D341Med (cell line): ENCODE results near the gene PLAGL2.
"Not testable (repeated sequence)": the region's sequence is repeated elsewhere in the genome, so short reads cannot be mapped to it uniquely, and the experiment has no call there.

Source experiments
- DNase-seq: peaks from one replicate; pipeline ENCODE4 v3.0.0; 2012; ENCODE audit warnings: low spot score

PLAGL2 gene

DNA sequence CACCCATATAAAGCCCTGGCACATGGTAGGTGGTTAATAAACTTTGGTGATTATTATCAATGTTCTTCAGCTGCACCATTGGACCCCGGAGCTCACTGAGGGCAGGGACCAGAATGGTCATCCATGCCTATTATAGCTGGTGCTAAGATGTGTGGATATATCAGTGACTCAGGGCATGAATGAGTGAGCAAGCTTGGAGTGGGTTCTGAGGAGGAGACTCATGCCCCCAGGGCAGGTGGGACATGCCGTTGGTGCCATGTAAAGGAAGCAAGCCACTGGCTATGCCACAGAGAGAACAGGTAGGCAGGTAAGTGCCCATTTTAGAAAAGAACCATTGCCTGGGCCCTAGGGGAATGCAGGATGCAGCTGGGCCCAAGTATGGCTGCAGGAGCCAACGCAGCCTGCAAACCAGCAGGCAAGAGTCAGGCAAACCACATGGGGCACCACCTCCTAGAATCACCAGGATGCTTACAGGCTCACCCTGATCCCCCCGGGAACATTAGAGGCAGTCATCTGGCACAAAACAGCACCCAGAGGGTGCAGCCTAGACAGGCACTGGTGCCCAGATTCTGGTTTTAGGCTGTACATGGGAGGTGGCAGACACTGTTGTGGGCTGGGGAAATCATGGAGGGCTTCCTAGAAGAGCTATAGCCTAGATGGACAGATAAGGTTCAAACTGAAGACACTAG lies 23.5 kb downstream of the PLAGL2 start:
- no peak for DNase-seq

DNA sequence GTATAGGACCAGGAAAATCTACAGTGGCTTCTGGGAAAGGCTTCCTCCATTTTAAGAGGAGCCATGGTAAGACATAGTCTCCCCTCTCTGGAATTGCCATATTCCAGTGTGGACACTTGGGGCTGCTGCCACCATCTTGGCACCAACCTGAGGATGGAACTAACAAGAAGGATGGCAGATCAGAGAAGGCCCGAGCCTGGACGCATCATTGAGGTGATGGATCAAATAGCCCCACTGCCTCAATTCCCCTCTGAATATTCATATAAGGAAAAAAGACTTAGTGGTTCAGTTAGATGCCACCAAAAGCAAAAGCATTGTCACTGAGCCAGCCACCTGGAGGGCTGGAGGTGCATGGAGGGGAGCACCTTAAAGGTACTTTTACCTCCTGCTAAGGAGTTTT lies 25.9 kb downstream of the PLAGL2 start:
- no peak for DNase-seq

DNA sequence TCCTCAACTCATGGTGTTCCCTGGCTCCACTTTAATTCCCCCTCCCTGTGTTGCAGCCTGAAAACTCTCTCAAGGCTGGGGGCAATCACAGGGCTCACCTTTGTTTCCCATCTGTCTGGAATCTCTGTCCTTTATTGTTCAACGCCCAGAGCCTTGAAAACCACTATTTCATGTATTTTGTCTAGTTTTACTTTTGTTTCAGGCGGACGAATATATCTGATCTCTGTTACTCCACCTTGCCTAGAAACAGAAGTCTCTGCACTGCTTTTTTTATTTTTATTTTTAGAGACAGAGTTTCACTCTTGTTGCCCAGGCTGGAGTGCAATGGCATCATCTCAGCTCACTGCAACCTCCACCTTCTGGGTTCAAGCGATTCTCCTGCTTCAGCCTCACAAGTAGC lies 27.6 kb downstream of the PLAGL2 start:
- DNase-seq = no peak

DNA sequence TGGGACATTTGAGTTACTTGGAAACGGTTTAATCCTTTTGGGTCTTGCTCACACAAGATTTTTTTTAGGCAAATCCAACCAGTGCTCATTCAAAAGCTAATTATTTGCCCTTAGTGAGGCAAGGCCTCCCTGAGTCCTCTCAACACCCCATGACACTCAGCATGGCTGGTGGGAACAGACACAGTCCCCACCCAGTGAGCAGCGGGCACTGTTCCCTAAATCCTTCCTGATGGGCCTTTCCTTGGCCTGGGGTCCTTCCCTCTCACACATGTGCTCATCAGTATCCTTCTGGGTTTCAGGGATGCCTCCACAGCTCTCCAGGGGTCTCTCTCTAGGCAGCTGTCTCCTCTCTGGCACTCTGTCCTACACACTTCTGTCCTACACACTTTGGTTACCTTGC lies 28.0 kb downstream of the PLAGL2 start:
- peak; percentile 56 for DNase-seq

DNA sequence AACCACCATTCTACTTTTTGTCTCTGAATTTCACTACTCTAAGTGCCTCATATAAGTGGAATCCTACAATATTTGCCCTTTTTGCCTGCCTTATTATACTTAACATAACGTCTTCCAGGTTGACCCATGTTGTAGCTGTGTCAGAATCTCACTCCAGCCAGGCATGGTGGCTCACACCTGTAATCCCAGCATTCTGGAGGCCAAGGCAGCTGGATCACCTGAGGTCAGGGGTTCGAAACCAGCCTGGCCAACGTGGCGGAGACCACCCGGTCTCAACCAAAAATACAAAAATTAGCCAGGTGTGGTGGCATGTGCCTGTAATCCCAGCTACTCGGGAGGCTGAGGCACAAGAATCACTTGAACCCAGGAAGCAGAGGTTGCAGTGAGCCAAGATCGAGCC lies 29.8 kb downstream of the PLAGL2 start:
- not testable (repeated sequence) for DNase-seq

DNA sequence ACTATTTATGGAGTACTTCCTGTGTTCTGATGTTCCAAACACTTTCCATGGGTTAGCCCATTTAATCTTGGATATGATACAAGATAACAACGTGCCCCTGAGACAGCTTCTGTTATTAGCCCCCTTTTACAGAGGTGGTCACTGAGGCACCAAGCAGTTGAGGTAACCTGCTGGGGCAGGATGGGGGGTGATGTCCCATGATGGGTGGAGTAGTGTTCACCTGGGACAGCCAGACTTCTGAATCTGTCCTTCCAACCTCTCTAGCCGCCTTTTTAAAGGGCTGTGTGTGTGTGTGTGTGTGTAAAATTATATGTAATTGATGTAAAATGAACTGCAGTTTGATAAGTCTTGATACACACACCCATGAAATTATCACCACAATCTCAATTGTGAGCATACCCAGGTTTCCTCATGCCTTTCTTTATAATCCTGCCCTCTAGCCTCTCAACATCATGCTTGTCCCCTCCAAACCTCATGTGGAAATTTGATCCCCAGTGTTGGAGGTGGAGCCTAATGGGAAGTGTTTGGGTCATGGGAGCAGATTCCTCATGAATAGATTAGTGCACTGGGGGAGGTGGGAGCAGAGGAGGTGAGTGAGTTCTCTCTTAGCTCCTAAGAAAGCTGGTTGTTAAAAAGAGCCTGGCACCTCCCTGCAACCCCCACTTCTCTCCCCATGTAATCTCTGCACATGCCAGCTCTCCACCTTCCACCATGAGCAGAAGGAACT lies 39.2 kb downstream of the PLAGL2 start:
- no peak for DNase-seq

DNA sequence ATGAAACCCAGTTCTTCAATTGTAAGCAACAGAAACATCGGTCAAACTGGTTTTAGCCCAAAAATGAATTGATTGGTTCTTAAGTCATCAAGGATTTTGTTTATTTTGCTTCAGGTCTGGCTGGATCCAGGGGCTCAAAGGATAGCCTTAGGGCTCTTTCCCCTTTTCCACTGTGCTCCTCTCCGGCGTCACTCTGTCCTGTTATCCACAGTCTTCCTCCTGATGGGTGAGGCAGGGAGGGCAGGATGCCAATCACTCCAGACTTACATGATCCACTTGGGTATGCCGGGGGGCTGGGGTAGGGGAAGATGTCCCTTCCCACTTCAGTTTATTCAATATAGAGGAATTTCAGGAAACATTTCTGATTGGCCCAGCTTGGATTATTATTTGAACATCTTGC lies 40.0 kb downstream of the PLAGL2 start:
- DNase-seq = no peak

DNA sequence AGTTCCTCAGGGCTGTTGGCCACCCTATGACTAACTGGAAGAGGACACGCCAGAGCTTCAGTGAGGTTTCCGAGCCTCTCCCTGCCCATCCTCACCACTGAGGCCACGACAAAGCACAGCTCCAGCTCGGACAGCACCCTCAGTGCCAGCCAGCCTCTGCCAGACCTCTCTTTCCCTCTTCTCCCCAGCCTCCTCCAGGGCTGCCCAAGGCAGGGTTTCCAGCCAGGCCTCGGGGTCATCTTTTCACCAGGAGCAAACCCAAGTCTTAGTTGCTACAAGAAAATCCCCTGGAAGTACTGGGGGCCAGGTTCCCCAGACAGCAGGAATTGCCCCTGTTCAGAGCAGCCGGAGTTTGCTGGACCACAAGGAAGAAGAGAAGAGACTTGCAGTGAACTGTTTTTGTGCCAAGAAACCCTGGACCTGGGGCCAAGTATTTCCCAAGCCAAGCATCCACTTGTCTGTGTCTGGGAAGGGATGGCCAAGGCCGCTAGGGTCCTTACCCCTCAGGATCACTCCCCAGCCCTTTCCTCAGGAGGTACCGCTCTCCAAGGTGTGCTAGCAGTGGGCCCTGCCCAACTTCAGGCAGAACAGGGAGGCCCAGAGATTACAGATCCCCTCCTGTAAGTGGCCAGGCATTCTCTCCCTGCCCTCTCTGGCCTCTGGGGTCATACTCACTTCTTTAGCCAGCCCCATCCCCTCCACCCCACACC lies 41.6 kb downstream of the PLAGL2 start:
- no peak for DNase-seq

DNA sequence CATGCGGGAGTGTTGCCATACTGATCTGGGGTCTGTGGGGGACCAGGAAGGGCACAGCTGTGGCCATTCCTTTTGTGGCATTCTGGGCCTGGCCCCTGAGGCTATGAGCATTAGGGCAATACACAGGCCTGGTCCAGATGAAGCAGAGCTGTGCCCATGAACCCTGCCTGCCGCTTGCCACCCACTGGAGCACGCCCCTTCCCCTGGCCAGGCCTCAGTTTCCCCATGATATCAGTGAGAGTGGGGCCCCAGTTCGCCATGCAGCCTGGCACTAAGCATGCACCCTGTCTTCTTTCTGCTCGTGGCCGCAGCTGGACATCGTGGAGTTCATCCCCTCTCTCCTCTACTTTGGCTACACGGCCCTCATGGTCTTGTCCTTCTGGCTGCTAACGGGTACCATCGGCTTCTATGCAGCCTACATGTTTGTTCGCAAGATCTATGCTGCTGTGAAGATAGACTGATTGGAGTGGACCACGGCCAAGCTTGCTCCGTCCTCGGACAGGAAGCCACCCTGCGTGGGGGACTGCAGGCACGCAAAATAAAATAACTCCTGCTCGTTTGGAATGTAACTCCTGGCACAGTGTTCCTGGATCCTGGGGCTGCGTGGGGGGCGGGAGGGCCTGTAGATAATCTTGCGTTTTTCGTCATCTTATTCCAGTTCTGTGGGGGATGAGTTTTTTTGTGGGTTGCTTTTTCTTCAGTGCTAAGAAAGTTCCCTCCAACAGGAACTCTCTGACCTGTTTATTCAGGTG lies 42.4 kb downstream of the PLAGL2 start:
- no peak for DNase-seq

DNA sequence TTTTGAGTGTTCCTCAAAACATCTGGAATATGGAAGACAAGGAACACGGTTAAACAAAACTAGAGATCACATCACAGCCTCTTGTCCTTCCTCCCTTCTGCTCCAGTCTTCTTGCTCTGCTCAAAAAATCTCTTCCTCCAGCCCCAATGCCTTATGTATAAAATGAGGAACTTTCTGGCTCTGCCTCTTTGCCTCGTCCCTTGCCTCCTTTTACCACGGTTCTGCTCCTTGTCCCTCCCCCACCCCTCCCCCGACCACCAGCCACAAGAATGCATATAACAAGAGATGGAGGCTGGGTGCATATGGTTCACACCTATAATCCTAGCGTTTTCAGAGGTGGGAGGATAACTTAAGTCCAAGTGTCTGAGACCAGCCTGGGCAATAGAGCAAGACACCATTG lies 43.6 kb downstream of the PLAGL2 start:
- DNase-seq = no peak

DNA sequence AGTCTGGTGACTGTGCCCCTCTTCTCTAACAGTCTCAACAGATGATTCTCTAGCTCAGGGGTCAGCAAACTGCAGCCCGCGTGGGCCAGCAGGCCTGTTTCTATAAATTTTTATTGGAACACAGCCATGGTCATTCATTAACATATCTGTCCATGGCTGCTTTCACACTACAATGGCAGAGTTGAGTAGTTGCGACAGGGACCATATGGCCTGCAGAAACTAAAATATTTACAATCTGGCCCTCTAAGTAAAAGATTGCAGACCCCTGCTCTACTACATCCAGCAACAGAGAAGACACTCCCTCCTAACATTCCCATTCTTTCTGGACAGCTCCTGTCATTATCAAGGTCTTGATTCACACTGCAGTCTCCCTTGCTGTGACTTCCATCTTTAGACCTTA lies 45.2 kb downstream of the PLAGL2 start:
- no peak for DNase-seq

DNA sequence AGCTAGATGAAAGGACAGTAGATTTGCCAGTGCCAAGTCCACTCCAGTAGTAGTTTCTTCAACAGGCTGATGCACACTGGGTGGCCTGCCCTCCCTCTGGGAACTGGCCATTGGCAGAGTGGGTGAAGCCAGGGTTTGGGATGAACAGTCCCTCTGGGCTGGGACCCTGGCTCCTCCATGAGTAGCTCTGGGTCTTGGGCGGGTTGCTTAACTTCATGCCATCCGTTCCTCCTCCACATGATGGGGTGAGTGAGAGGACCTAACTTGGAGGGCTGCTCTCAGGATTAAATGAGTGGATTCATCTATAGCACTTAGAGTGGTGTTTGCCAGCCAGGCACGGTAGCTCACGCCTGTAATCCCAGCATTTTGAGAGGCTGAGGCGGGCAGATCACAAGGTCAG lies 47.2 kb downstream of the PLAGL2 start:
- DNase-seq = no peak

DNA sequence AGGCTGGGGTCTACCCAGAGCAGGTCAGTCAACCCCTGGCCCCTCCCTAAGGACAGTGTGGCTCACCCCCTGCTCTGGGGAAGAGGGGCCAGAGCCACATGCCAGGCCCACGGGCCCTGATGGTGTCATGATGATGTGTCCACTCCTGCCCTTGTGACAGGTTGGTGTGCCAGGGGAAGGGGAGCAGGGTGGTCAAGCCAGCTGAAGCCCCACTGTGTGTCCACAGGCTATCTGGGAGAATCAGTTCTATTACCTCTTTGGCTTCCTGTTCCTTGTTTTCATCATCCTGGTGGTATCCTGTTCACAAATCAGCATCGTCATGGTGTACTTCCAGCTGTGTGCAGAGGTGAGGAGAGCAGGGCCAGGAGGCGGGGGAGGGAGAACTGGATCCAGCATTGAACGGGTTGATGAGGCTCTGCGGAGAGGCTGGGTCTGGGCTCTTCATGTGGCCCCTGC lies 47.7 kb downstream of the PLAGL2 start:
- no peak for DNase-seq

DNA sequence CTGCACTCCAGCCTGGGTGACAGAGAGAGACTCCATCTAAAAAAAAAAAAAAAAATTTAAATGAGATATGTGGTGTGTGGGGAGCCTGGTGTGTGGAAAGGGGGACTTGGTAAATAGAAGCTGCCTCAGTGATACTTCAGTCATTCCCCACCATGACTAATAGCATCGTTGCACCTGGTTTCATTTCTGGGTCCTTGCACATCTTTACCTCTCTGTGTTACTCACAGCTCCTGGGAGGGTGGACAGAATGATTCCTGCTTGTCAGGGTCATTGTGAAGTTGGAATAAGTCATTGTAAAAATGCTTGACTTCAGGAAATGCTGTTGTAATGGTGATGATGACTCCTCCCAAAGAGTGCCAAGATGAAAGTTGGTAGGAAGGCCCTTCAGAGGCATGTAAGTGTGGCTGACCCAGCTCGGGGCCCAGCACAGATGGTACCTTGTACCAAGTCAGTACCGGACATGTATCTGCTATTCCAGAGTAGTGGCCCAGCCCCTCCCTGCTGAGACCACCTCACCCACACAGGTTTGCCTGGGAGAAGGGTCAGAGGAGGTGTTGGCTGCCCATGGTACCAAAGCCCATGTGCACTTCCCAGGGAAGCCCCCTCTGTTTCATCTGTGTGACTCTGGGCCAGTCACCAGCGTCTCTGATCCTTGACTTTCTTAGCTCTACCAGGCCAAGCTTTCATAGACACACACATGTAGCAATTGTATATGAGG lies 48.4 kb downstream of the PLAGL2 start:
- DNase-seq = no peak

DNA sequence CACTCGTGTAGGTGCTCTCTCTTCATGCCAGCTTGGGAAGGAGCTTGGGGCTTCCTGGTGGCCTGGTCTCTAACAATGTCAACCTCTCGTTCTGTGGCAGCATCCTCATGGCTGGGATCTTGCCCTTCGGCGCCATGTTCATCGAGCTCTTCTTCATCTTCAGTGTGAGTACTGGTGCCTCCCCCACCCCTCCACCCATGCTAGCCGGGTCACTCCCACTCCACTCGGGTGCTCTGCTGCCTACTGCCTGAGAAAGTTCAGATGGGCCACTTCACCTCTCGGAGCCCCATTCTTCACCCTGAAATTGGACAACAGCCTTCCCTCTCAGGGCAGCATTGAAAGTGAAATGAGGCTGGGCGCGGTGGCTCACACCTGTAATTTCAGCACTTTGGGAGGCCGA lies 49.2 kb downstream of the PLAGL2 start:
- no peak for DNase-seq

DNA sequence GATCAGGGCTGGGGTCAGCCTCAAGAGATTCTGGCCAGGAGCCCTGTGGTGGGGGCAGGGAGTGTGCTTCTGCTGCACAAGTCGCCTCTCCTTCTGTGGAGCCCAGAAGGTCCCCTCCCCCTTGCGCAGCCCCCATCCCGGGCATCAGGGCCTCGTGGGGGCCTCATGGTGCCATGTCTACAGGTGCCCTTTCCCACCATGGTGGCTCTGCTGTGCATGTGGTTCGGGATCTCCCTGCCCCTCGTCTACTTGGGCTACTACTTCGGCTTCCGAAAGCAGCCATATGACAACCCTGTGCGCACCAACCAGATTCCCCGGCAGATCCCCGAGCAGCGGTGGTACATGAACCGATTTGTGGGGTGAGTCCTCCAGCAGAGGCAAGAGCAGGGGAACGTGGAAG lies 49.9 kb downstream of the PLAGL2 start:
- DNase-seq = no peak

DNA sequence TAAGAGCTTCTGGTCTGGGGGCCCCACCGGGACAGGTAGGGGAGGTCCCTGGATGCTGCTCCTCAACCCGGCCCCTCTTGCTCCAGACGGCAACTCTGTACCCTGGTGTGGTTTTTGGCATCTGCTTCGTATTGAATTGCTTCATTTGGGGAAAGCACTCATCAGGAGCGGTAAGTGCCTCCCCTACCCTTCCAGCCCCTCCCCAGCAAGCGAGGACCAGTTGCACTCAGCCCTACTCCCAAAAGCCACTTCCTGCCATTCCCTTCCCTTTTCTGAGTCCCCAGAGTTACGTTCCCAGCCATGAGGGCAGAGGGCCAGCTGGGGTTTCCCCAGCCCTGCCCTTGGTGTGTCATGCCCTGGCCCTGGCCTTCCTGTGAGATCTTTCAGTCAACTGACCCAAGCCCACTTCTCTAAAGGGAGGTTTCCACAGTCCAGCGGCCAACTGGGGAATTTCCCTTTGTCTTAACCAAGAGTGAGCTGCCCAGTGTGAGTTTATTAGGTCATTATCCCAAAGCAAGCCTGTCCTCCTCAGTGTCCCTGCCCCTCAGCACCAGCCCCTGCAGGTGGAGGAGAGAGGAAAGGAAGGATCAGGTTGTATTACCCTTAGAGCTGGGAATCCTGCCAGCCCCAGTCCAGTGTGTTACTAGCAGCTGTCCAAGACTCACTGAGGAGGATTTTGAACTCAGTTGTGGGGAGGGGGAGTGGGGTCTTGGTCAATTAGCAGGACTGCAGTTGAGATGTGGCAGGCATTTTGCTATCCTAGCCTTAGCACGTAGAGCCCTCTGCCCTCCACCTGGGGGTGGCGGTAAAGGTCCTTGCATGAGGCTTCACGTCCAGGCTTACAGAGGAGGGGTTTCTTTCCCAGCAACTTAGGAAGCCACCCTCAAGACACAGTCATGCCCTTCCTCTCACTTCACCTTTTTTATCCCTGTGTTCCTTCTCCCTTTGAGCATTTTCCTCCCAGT lies 52.2 kb downstream of the PLAGL2 start:
- peak; percentile 78 for DNase-seq

DNA sequence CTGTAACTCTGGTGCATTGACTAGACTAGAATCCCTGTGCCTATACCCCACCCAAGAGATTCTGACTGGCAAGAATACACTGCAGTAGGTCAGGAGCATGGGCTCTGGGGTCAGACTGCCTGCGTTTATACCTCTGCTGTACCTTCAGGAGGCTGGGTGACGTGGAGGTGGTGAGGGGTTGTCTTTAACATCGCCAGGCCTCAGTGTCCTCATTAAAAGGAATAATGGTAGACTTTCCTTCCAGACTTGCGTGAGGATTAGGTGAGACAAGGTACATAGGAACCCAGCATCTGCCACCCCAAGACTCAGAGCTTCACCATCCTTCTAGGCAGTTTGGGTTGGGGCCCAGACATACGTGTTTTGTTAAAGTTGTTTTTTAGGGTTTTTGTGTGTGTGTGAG lies 53.8 kb downstream of the PLAGL2 start:
- peak; percentile 4 for DNase-seq

DNA sequence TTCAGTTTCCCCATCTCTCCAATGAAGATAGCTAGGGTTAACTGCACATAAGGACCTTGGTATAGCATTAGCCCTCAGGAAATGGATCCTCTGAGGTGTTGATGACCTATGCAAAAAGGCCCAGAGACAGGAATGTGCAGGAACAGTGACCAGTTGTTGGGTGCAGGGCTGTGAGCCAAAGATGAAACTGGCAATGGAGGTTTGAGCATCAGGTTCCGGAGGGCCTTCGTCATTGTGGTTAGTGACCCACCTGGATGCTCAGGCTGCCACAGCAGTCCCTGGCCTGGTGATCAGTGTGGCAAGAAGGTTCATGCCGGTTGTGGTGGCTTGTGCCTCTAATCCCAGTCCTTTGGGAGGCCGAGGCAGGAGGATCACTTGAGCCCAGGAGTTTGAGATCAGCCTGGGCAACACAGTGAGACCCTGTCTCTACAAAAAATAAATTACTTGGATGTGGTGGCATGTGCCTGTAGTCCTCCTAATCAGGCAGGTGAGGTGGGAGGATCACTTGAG lies 54.3 kb downstream of the PLAGL2 start:
- no peak for DNase-seq

DNA sequence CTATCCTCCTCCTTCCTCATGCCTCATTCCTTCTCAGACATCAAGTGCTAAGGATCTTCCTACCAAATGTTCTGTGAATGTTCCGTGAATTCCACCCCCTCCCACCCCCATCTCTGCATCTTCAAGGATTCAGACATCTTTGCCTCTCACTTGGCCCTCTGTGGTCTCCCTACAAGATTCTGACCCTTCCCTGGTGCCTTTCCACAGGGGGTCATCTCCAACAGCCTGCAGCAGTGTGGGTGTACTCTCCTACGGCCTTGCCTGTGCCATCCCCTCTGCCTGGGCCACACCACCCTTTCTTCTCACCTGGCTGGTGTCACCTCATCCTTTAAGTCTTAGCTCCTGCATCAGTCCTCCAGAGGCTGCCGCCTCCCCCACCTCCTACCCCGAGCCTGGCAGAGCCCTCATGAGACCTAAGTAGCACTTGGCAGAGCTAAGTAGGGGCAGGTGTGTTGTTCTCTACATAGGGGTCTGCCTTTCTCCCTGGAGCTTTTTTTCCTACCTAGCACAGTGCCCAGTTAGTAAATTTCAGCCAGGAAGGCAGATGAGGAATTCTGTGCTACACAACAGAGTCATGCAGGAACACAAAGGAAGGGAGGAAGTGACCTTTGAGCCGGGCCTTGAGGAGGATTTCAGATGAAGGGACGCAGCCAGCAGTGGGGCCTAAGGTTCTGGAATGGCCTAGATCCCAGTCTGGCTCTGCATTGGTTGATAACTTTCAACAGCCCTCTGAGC lies 55.0 kb downstream of the PLAGL2 start:
- DNase-seq = no peak
